ENCODE data around the gene SLC12A7.

- TF ChIP-seq CTCF (IDR thresholded peaks at IDR 0.05): no peak
- TF ChIP-seq POLR2A (IDR thresholded peaks at IDR 0.05): no peak
These were observed 74.0 kb downstream of the SLC12A7 start for GRCh38 chr5:1037671-1038416.
